NCI-H524 treated with DMSO at 0.1 percent for 48 hours (cell line): ENCODE data around the gene EEPD1.
"Not testable (repeated sequence)": the region's sequence is repeated elsewhere in the genome, so short reads cannot be mapped to it uniquely, and the experiment has no call there.

Source experiments
- DNase-seq: peaks from one replicate; lab custom pipeline; 2025; lab: John Stamatoyannopoulos, UW

The EEPD1 gene

DNA sequence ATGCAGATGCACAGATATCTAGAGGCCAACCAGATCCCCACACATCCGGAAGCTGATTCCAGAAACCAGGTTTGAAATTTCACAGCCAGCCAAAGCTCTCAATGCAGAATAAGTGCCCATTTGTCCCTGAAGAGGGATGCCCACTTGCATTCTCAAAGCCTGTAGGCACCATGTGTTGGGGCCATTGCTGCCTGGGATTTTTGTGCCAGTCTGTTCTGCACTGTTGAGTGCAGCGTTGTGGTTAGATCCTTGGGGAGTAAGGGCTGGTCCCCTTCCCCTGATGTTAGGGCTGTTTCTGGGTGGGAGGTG lies 62.4 kb downstream of the EEPD1 start:
- no peak for DNase-seq

DNA sequence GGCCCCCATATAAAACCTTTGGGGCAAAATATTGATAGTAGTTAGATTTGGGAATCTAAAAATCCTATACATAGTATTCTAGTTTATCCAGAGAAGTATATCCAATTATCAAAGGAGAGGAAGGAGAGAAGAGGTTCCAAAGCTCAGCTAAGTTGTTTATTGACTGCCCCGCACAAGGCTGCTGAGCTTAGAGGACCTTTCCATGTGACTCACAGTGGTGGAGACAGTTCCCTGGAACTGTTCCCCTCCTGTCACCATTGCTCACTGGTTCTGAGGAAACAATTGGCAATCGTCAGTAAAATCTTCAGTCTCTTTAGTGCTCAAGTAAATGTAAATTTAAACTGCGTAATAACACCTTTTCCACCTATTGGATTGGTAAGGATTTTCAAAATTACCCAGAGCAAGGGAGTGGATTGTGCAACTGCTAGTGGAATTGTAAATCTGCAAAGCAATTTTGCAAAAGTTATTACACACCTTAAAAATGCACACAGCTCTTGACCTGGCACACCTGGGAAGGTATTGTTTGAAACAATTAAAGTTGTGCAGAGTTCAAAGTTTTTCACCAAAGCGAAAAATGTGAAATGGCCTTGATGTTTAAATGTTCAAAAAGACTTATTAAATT lies 63.1 kb downstream of the EEPD1 start:
- DNase-seq: no peak

DNA sequence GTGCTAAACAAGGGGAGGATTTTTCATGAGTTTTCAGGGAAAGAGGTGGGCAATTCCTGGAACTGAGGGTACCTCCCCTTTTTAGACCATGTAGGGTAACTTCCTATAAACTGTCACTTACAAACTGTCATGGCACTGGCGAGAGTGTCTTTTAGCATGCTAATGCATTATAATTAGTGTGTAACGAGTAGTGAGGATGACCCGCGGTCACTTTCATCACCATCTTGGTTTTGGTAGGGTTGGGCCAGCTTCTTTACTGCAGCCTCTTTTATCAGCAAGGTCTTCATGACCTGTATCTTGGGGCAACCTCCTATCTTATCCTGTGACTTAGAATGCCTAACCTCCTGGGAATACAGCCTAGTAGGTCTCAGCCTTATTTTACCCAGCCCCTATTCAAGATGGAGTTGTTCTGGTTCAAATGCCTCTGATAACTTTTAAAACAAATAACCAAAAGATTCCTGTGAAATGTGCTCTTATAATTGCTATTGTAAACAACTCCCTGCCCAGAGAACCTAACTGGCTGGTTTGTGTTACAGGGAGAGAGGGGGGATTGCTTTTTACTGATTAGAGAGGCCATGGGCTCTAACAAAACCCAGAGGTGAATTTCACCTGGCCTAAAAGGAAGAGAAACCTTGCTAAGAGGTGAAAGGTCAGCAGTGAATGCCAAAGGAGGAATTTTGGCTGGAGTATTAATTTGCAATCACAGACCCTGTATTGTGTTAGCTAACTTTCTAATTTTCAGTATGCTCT lies 64.3 kb downstream of the EEPD1 start:
- no peak for DNase-seq

DNA sequence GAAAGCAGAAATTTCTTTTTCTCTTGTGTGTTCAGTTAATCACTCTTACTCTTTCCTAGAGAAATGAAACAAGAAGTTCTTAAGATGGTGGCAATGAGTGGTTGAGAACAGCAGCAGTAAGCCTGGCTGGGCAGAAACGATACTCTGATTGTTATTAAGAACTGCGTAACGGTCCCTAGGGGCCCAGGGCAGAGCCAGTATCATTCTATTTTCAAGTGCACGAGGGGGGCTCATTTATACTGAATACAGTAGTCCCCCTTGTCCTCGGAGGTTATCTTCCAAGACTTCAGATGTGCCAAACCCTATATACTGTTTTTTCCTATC lies 64.9 kb downstream of the EEPD1 start:
- no peak for DNase-seq

DNA sequence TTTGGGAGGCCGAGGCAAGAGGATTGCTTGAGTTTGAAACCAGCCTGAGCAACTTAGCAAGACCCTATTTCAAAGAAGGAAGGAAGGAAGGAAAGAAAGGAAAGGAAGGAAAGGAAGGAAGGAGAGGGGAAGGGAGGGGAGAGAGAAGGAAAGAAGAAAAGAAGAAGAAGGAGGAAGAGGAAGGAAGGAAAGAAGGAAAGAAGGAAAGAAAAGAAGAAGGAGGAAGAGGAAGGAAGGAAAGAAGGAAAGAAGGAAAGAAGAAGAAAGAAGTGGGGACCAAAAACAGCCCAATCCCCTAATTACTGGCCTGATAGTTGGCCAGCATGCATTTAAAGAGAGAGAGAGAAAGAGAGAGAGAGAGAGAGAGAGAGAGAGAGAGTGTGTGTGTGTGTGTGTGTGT lies 66.4 kb downstream of the EEPD1 start:
- no peak for DNase-seq

DNA sequence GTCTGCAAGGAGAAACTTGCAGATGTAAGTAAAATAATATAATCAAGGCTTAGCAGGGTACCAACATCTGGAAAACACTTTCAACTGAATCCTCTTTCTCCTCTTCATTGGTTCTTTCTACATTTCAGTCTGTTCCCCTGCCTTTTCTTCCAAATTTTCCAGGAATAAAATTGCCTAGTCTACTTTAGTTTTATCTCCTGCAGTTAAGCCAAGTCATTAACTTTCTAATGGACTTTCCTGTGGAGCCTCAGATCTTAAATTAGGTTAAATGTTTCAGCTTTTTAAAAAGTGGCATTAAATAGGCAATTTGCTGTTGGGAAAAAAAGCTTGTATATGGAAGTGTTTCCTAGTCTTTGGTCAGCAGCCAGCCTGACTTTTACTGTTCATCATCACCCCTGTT lies 70.8 kb downstream of the EEPD1 start:
- DNase-seq: no peak

DNA sequence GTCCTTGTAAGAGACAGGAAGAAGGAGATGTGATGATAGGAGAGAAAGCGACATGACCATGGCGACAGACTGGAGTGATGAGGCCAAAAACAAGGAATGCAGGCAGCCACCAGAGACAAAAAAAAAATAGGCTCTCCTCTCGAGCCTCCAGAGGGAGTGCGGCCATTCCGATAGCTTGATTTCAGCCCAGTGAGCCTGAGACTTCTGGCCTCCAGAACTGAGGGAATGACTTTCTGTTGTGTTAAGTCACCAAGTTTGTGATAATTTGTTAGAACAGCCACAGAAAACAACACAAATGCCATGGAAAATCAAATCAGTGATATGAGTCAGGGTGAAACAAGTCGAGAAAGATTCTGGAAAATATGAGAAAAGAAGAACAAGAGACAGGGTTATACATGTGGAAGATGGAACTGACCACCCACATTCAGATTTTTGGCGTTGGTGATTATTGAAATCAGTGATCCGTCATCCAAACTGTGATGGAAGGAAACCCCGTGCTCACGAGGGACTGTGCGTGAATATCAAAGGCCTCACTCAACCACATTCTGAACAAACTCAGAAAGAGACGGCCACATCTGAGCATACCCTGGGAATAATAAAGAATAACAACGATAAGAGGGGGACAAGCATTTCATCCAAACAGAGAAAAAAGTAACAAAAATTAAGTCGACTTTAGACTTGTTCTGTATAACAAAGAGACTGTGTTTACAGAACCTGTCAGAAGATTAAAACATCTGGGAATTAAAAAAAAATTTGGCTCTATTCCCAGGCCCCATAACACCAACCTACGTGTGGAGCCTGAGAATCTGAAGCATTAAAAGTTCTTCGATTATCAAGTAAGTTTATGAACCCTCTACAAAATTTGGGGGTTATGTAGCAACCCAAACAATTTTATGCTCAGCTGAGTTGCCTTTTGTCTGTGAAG lies 72.1 kb downstream of the EEPD1 start:
- DNase-seq: no peak

DNA sequence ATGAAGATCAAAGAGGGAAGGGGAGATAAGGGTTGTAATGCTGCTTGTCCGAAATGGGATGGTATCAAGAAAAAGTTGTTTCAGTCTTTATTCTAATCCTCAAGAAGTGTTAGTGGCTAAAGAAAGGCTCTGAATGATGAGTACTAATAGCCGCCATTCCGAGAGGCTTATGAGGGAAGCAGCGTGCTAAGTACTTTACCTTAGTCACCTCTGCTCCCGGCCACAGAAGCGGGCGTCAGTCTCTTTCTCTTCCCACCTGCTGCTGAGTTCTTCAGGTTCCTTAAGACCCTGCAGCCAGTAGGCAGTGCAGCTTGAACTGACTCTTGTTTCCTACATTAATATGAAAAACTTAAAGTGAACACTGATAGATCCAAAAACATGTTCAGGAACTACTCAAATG lies 73.1 kb downstream of the EEPD1 start:
- no peak for DNase-seq

DNA sequence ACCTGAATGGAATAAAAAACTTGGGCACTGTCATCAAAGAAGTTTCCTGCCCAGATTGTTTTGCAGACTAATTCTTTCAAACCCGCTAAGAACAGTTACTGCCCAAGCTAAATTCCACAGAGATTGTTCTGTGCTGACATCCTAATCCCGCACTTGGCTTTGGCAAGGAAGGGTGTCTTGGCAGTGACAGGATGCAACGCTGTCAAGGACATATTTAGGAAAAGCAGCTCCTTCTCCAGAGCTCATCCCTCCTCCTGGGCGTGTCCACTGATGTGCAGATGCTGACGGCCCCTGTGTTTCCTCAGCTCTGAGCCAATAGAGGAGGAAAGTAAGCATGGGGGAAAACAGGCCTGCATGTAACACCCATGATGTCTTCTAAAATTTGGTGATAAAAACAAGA lies 74.2 kb downstream of the EEPD1 start:
- DNase-seq: no peak

DNA sequence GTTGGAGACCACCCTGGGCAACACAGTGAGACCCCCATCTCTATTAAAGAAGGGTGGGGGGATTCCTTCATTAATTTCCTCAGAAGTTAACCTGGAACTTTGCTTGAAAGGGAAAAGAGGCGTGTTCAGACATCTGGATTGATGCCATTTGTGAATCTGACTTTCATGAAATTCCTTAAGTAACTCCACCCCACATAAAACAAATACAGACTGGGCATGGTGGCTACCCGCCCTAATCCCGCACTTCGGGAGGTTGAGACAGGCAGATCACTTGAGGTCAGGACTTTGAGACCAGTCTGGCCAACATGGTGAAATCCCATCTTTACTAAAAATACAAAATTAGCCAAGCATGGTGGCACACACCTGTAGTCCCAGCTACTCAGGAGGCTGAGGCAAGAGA lies 75.0 kb downstream of the EEPD1 start:
- no peak for DNase-seq

DNA sequence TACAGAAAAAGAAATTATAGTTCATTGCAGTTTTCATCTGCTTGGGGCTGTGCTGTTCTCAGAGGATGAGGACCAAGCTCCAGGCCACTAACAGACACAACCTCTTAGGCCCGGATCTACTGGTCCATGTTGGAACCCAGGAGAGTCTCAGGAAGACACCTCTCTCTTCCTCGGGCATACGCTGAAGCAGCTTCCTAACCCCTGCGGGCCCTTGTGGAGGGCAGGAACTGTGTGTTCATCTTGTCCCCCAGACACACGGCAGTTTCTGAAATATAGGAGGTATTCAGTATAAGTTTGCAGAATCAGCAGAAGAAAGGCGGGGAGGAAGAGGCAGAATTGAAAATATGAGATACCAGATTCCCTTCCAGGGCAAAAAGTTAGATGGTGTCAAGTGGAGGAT lies 78.4 kb downstream of the EEPD1 start:
- DNase-seq: no peak

DNA sequence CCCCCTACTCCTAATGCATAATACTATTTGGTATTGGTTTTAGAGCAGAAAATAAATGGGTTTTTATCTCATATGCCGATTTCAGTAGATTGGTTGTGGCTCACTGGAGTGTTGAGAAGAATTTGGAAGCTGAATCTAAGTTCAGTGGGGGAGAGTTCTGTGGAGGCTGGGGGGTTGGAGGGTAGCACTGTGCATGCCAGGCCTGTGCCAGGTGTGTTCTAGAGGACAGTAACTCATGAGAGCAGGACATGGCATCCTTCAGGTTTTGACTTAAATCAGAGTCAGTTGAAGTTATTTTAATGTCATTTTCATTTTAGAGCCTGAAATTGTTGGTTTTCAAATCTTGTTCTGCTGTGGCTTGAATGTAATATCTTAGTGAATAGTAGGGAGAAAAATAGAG lies 79.5 kb downstream of the EEPD1 start:
- no peak for DNase-seq

DNA sequence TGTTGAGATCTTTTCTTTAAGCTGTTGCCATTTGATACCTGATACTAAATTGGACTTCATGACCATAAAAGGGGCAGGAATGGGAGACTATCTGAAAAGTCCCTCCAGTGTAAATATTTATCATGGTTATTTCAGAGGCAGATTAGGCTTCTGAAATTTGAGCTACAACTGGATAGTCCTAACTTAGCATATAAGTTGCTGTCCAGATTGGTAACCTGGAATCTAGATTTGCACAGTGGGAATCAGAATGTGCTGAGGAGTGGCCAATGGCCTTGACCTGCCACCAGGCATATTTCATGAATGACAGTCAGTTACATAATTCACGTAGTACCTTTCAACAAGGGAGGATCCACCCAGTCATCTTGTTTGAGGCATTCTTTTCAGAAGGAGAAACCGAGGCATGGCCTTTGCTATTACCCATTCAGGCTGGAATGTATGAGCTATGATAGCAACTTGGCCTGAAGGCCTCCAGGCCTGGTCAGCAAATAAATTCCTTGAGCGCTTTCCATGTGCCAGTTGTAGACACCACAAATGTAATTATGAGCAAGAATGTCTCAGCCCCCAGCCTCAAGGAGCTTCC lies 80.0 kb downstream of the EEPD1 start:
- no peak for DNase-seq

DNA sequence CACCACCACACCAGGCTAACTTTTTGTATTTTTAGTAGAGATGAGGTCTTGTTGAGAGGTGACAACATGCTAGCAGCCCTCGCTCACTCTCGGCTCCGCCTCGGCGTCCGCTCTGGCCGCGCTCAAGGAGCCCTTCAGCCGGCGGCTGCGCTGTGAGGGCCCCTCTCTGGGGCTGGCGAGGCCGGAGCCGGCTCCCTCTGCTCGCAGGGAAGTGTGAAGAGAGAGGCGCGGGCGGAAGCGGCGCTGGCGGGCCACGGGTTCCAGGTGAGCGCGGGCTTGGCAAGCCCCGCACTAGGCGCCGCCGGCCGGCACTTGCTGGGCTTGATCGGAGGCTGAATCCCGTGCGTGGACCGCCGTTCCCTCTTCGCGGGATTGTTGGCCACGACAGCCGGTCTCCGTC lies 83.0 kb downstream of the EEPD1 start:
- no peak for DNase-seq

DNA sequence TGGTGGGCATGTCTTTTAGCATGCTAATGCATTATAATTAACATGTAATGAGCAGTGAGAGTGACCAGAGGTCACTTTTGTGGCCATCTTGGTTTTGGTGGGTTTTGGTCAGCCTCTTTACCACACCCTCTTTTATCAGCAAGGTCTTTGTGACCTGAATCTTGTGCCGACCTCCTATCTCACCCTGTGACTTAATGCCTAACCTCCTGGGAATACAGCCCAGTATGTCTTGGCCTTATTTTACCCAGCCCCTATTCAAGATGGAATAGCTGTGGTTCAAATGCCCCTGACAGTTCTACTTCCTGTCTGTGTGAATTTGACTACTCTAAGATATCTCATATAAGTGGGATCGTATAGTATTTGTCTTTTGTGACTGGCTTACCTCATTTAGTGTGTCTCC lies 85.1 kb downstream of the EEPD1 start:
- DNase-seq: no peak

DNA sequence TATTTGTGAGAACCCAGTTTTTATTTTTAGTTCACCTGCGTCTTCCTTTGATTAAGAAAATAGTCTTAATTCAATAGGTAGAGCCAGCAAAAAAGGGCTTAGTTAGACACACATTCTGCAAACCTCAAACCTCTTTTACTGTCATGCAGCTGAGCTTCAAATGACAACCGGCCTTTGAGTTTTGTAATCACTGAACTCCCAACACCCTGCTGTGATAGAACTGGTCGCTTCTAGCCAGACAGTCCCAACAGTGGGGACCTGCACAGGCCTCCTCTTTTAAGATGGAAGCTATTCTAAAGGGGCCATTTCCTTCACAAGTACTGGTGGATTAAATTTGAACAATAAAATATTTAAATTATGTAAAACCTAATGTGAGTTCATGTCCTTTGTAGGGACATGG lies 90.3 kb downstream of the EEPD1 start:
- not testable (repeated sequence) for DNase-seq

DNA sequence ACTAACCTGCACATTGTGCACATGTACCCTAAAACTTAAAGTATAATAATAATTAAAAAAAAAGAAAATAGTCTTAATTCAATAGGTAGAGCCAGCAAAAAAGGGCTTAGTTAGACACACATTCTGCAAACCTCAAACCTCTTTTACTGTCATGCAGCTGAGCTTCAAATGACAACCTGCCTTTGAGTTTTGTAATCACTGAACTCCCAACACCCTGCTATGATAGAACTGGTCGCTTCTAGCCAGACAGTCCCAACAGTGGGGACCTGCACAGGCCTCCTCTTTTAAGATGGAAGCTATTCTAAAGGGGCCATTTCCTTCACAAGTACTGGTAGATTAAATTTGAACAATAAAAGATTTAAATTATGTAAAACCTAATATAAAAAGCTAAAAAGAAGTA lies 90.9 kb downstream of the EEPD1 start:
- not testable (repeated sequence) for DNase-seq

DNA sequence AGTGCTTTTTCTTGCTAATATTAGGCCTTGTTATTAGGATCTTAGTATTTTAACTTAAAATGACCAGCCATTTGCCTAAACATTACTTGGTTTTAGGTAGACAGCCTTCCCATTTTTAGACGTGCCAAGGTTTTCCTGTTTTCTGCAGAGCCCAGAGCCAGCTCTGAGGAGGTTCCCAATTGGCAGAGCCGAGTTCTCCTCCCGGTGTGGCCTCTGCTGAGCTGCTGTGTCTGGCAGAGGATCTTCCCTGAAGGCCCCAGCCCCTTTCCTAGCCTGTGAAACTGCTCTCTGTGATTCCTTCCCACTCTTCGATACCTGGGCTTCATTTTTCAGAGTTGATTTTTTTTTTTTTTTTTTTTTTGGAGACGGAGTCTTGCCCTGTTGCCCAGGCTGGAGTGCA lies 91.4 kb downstream of the EEPD1 start:
- no peak for DNase-seq

DNA sequence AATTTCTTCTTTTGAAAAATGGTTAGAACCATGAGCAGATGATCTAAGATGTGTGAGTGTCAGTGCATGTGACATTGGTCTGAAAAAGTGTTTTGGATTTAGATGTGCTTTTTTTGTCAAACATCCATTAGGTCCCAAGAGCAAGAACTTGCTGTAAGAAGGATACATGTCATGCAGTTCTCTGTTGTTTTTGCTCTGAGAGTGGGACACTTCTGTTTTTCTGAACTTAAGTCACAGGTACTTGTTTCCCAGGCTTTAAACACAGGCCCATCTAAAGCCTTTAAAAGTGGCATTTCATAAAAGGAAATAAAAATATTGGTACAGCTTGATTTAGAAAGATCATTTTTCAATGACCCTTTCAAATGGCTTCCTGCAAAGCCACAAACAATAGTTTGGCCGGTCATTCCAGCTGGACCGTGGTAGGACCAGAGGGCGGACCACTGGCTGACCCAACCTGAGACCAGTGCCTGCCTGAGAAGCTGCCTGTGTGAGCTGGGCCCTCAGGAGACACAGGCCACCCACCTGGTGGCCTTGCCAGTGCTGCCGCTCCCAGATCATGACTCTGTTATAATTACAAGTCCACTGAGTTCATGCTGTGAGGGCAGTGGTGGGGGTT lies 92.7 kb downstream of the EEPD1 start:
- DNase-seq: no peak

DNA sequence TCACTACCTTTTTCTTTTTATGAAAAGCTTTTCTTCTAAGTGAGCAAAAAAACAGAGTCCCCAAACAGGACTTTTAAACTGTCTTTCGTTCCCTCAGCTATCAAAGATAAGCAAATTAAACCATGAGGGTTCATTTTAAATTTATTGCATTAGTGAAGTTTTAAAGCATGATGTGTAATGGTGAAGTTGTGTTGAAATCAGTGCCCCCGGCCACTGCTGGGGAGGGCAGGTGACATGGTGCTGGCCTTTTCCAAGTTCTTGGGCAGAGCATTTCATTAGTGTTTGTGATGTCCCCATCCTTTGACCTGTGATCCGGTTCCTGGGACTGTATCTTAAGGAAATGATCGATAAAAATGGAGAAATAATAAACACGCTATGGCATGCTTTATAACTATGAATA lies 96.0 kb downstream of the EEPD1 start:
- no peak for DNase-seq

DNA sequence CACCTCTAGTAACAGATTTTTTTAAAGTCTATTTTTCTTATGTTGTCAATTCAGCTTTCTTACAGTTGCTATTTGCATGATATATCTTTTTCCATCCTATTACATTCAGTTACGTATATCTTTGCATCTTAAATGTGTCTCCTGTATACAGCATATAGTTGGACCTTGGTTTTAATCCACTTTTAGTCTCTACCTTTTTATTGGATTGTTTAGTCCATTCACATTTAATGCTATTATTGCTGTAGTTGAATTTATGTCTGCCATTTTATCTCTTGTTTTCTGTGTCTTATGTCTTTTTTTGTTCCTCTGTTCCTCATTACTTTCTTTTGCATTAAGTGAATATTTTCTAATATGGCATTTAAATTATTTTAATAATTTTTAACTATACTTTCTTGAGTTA lies 100.6 kb downstream of the EEPD1 start:
- DNase-seq: no peak

DNA sequence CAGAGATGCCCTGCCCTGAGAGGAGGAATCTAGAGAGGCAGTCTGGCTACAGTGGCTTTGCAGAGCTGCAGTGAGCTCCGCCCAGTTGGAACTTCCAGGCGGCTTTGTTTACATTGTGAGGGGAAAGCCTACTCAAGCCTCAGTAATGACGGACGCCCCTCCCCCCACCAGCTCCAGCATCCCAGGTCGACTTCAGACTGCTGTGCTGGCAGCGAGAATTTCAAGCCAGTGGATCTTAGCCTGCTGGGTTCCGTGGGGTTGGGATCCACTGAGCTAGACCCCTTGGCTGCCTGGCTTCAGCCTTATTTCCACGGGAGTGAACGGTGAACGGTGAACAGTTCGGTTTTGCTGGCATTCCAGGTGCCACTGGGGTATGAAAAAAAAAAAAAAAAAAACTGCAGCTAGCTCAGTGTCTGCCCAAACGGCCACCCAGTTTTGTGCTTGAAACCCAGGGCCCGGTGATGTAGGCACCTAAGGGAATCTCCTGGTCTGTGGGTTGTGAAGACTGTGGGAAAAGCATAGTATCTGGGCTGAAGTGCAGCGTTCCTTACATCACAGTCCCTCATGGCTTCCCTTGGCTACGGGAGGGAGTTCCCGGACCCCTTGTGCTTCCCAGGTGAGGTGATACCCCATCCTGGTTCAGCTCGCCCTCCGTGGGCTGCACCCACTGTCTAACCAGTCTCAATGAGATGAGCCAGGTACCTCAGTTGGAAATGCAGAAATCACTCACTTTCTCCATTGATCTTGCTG lies 105.6 kb downstream of the EEPD1 start:
- peak; percentile 50 for DNase-seq
